Cardiac septum (tissue), 1 donor: Measurements from ENCODE around the gene GATA5. TPM values are rescaled to one million over a fixed set of nuclear protein-coding genes. Genes with fewer than 3 reads are reported as not detected.

Experiments
- DNase-seq: peaks from one replicate; pipeline ENCODE4 v3.0.0-alpha.2; 2020; ENCODE audit warnings: low spot score
- intact Hi-C: fragments of 100-400 bp; cut with DNase I; formaldehyde crosslinking; loops from one replicate; pipeline ENCODE4 v1.14.0; 2022
- total RNA-seq: library from RNA; stranded (reverse); fragmentation: NEBNext Ultra II Directional; extraction: Animal tissue kit (Norgen Biotek cat#: 25700); gene quantifications from one replicate; pipeline ENCODE4 v1.2.1, GENCODE V29; 2021
- donor health status: DM: no; HTN: no; CAD: no.

Gene GATA5
- total RNA-seq, 1 donor from 2014 or later: 1.0 TPM

GRCh38 chr20:62461157-62461556, 14.6 kb downstream of the GATA5 start:
- peak; percentile 83 for DNase-seq
- intact Hi-C loops: no loop called here

DNA sequence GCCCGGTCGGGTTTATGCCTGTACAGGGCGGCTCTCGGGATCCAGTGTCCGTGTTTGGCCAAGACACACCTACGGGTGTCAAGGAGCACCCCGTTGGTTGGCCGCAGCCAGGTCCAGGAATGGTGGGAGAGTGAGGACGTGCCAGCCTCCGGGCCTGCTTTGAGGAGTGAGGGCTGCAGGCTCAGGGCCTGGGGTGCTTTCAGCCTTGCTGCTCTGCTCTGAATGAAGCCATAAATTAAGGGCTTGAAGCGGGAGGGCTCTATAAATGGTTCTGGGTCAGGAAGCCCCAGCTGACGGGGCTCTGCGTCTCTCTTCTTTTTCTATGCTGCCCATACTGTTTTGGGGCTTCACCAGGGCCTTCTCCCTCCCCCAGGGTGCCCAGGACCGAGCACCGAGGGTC, 15.1 kb downstream of the GATA5 start:
- no peak for DNase-seq
- intact Hi-C loops: no loop called here

DNA sequence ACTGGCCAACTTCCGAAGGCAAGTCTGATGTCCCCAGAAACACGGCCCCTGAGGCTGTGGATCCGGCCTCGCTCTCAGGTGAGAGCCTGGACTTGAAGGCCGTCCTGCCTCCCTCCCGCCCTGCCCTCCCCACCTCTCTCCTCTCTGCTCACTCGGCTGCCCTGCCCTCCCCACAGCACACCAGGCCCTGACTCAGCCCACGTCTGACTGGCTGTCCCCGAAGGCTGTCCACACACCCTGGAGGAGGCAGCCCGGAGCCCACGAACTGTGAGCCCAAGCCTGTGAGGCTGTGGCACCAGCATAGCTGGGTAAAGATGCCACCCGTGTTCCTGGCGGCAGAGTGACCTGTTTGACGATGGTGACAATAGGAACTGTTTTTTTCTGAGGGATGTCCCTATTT, 16.3 kb downstream of the GATA5 start:
- DNase-seq: no peak
- intact Hi-C loops: no loop called here

DNA sequence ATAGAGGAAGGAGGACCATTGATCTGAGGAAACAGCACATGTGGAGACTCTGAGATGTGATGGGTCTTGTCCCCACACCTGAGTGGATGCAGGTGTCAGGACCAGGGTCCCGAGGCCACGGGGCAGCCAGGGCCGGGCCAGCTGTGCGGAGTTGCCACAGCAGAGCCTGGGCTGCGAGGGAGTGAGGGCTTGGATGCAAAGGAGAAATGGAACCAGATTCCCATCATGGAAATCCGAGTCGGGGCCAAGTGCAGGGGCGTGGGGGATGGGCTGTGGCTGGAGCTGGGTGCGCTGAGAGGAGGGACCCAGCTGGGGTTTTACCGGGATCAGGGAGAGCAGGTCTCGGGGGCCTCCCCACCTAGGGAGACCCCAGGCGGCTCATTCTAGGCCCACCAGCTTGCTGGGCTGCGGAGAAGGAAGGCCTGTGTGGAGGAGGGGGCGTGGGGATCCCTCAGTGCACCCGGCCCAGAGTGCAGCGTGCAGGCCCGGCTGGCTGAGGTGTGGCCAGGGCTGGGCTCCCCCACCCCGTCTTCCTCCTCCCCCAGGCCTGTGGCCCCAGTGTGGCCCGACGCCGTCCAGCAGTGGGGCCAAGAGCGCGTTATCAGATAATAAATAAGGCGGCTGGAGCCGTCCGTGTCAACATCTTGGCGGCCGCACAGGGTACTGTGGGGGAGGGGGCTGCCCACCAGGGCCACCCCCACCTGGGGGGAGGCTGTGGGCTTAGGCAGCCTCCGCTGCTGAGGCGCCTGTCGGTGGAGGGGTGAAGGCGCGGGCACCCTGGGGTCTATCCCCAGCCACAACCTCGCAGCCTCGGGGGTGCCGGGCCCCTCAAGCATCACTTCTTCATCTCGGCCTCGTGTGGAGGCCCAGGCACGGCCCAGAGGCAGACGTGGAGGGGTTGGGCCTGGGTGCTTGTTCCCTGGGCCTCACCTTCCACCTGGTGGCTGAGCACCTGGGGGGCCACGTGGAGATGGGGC, 17.2 kb downstream of the GATA5 start:
- intact Hi-C loops: no loop called here
- no peak for DNase-seq

DNA sequence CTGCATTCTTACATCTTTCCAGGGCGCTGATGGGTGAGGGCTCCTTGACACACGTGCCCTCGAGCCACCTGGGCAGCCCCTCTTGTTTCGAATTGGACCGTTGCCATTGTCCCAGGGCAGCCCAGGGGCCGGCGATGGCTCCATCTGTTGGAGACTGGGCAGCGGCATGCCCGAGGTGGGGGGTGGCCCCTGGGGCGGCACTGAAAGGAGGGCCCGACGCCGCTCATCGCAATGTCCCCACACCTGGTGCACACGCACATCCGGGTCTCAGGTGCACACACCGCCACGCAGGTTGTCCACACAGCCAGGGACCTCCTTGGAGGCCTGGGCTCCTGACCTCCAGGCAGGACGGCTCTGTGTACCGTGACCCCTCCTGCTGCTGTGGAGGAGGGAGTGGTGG, 18.0 kb downstream of the GATA5 start:
- DNase-seq: no peak
- intact Hi-C loops: no loop called here

DNA sequence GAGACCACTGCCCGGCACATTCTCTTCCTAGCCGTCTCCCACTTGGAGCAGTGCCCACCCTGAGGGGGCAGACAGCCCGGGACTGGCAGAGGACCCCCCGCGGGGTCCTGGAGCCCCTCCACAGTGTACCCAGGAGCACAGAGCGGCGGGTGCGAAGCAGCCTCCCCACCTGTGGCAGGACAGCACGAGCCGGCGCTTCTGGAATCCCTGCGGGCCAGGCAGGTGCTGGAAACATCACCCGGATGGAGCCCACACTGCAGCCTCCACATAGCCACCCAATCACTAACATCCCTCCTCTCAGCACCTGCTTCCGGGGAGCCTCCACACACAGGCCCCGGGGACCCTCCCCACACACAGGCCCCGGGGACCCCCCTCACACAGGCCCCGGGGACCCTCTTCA, 18.7 kb downstream of the GATA5 start:
- DNase-seq: no peak
- intact Hi-C loops: no loop called here

- DNase-seq: no peak
- intact Hi-C loops: no loop called here
Measured at GRCh38 chr20:62455929-62456328, 19.9 kb downstream of the GATA5 start.

DNA sequence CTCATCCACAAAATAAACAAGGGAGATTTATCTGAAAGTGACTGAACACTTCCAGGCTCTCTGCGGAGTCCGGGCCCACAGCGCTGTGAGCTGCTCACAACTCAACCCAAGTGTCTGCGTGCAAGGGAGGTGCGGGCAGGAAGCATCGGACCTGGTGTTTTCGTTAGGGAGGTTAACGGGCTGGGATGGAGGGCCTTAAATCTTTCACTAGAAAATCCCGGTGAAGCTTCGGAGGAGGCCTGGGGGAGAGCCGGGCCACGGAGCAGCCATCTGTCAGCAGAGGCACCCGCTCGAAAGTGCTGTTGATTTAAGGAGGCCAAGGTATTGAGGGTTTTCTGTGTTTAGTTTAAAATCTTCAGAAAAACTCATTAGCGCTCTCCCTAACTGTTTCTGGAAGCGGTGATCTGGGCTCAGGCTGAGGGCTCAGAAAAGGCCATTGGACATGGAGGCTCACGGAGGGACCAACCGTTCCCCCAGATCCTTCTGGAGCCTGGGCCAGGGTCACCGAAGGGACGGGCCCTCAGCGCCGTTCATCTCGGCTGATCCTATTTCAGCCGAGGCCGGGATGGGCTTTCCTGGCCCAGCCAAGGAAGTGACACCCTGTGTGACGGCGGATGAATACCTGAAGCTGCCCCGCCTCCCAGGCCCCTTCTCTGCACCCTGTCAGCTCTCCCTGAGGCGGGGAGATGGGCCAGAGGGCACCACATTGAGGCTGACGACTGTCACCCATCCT, 20.7 kb downstream of the GATA5 start:
- intact Hi-C loops: no loop called here
- DNase-seq: no peak

DNA sequence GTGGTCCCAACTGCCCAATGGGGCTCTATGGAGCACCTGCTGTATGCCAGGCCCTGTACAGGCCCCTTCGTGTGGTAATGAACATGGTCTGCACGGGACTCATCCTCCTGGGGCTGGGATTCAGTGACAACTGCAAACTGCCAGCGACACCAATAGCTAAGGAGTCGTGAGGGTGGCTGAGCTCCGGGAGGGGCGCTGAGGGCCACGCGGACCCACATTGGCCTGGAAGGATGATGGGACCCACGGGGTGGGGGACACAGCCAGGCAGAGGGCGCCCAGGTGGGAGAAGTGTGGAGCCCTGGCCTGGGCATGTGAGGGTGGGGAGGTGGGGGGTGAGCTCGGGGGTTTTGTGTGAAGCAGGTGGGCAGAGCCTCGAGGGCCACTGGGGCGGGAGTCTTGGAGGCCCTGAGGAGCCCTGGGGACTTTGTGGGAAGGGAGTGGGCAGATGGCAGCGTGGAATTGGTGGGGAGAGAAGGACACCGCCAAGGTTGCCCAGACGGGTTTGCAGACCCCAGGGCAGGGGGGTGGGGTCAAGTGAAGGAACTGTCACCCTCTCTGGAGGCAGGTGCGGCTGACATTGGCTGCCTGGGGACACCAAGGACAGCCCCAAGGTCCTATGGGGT, 22.5 kb downstream of the GATA5 start:
- no peak for DNase-seq
- intact Hi-C loops: no loop called here

- intact Hi-C loops: no loop called here
- DNase-seq: no peak
Measured at GRCh38 chr20:62452475-62453095, 23.2 kb downstream of the GATA5 start.

GRCh38 chr20:62451970-62452369, 23.8 kb downstream of the GATA5 start:
- intact Hi-C loops: no loop called here
- no peak for DNase-seq

DNA sequence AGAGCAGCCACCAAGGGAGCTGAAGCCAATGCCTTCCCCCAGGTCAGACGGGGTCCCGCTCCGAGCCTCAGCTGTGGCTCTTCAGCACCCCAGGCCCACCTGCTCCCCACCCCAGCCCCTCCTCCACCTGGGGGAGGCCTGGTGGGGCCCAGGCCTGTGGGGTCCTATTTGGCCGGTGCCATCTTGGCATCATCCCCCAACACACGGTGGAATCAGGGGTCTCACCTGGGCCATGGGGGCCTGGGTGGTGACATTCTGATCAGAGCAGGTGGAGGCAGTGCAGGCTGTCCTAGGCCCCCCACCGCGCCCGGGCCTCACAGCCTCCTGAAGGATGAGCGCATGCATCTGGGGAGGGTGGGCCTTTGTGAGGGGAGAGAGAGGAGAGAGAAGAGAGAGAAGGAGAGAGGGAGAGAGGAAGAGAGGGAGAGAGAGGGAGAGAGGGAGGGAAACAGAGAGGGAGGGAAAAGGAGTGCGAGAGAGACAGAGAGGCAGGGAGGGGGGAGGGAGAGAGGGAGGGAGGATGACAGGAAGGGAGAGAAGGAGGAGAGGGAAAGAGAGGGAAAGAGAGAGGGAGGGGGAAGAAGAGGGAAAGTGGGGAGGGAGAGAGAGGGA, 24.5 kb downstream of the GATA5 start:
- DNase-seq: no peak
- intact Hi-C loops: no loop called here

DNA sequence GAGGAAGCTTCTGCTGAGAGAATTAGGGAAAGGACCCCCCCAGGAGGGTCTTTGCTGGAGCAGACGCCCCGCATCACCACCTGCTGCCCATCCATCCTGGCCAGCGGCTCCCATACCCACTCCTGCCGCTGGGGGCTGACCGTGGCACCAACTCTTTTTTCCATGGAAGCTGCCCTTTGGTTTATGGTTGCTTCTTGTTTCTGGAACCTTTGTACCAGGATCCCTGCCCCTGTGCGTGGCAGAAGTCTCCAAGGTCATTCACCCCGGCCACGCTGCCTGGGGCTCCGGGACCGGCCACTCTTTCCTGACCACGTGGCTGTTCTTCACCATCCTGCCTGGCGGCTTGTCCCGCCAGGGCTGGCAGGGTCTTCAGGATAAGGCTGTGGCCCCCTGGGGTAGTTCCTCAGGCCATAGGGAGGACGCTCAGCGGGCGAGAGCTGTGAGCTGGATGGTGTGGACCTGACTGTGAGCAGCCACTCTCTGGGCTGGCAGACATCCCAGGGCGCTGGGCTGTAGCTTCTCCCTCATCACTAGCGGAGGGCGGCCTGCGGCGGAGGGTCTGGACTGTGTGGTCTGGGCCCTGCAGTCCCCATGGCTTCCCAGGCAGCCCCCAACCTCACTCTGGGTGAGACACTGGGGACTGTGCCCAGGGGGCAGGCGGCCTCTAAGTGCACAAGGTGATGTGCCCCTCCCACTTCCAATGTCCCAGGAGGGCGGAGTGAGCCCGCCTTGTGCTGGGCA, 25.7 kb downstream of the GATA5 start:
- DNase-seq: no peak
- intact Hi-C loops: no loop called here

- no peak for DNase-seq
- intact Hi-C loops: no loop called here
Measured at GRCh38 chr20:62448788-62449187, 27.0 kb downstream of the GATA5 start.

GRCh38 chr20:62448038-62448437, 27.8 kb downstream of the GATA5 start:
- no peak for DNase-seq
- intact Hi-C loops: no loop called here

- intact Hi-C loops: no loop called here
- DNase-seq: no peak
Measured at GRCh38 chr20:62446888-62447869, 28.6 kb downstream of the GATA5 start.

DNA sequence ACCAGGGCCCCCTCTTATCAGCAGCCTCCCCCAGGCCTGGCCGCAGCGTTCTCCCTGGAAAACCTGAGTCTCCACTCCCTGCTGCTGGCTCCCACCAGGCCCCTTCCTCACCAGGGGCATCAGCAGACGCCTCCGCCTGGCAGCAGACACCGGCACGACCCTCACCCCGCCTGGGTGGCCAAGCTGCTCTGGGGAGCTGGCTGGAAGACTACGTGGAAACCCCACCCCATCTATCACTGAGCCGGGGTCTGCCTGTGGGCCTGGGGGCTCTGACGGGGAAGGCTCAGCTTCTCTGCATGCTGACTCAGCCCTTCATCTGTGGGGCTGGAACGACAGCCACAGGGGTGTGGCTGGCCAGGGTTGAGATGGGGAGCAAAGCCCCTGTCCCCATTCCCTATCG, 29.3 kb downstream of the GATA5 start:
- intact Hi-C loops: no loop called here
- no peak for DNase-seq
